Esophagus mucosa (tissue), 1 donor: ENCODE measurements around the gene ATP8B1. TPM values are rescaled to one million over a fixed set of nuclear protein-coding genes. Genes with fewer than 3 reads are reported as not detected.

Experiments
- ATAC-seq: fragments of 200-7000 bp; cut with Tn5 transposase; one replicate; pipeline ENCODE4 v1.9.1; 2020
- total RNA-seq: library from RNA; stranded (reverse); gene quantifications from one replicate; pipeline ENCODE4 v1.2.4, GENCODE V29; 2023
- donor health status: DM: yes; HTN: yes; CAD: no.

The ATP8B1 gene
- total RNA-seq, 1 donor from 2014 or later: 37.7 TPM

DNA sequence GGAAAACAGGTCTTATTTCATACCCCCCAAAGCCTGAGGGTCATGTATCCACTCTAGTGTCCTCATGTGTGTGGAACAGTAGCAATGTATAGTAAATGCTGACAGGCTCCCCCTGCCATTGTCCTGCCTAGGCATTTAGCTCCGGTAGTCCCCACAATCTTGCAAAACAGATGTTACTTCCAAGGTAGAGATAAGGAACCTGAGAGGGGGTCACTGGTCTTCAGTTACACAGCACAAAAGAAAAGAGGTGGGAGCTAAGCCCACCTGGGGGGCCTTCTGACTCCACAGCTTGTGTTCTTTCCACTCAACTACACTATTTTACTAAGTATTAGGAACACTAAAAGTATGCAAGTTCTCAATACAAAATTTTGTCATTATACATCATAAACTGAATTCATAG lies 199.2 kb downstream of the ATP8B1 start:
- no peak for ATAC-seq

Other genes with a start within 250 kb of the ATP8B1 start
- gene FECH, start 216.6 kb downstream of the ATP8B1 start, total RNA-seq: 21.9 TPM
- gene NARS1, start 181.5 kb downstream of the ATP8B1 start, total RNA-seq: 73.6 TPM
- gene NEDD4L, start 240.9 kb upstream of the ATP8B1 start, total RNA-seq: 16.2 TPM